WTC11 (cell line): ENCODE data around the gene HTR3B. TPM values are rescaled to one million over a fixed set of nuclear protein-coding genes. Genes with fewer than 3 reads are reported as not detected.

Experiments used
- ATAC-seq: fragments of 200-7000 bp; cut with Tn5 transposase; 2 replicates; pipeline ENCODE4 v1.10.0; 2021; ENCODE audit warnings: mild to moderate bottlenecking, moderate library complexity
- CTCF ChIA-PET: fragments of 300-600 bp; sonication (Branson Sonifier 250); formaldehyde crosslinking; loops from one replicate; lab custom pipeline; 2021; ENCODE audit warnings: antibody characterized with exemption; lab: Charles Lee
- POLR2A ChIA-PET: fragments of 350-600 bp; sonication (Branson Sonifier 250); formaldehyde crosslinking; loops from one replicate; lab custom pipeline; 2021; ENCODE audit warnings: antibody characterized with exemption; lab: Charles Lee
- DNase-seq: peaks from one replicate; pipeline ENCODE4 v3.0.0; 2021; ENCODE audit warnings: low spot score
- H3K27ac Mint-ChIP-seq: 2 replicates; pipeline ENCODE4 v1.8.0; 2021; ENCODE audit warnings: mixed read lengths
- H3K27me3 Mint-ChIP-seq: 2 replicates; pipeline ENCODE4 v1.8.0; 2021; ENCODE audit warnings: low read depth, mild to moderate bottlenecking, moderate library complexity, mixed read lengths
- H3K36me3 Mint-ChIP-seq: 2 replicates; pipeline ENCODE4 v1.8.0; 2021; ENCODE audit warnings: mixed read lengths
- H3K4me1 Mint-ChIP-seq: 2 replicates; pipeline ENCODE4 v1.8.0; 2022; ENCODE audit warnings: mixed read lengths
- H3K4me3 Mint-ChIP-seq: 2 replicates; pipeline ENCODE4 v1.8.0; 2021; ENCODE audit warnings: mild to moderate bottlenecking, moderate library complexity, mixed read lengths
- H3K9me3 Mint-ChIP-seq: 2 replicates; pipeline ENCODE4 v1.8.0; 2021; ENCODE audit warnings: mixed read lengths
- CBFB ChIP-seq: sonication (generic); formaldehyde crosslinking; IDR thresholded peaks from 2 replicates; pipeline ENCODE4 v1.8.1; 2022; ENCODE audit warnings: mild to moderate bottlenecking, low read depth, missing genetic modification reagents
- CREB1 ChIP-seq: sonication (generic); formaldehyde crosslinking; IDR thresholded peaks from 2 replicates; pipeline ENCODE4 v1.8.0; 2023; ENCODE audit warnings: mild to moderate bottlenecking, missing genetic modification reagents
- CREM ChIP-seq: sonication (generic); formaldehyde crosslinking; IDR thresholded peaks from 2 replicates; pipeline ENCODE4 v1.8.1; 2022; ENCODE audit warnings: mild to moderate bottlenecking, missing genetic modification reagents, moderate library complexity
- ELF4 ChIP-seq: sonication (generic); formaldehyde crosslinking; IDR thresholded peaks from 2 replicates; pipeline ENCODE4 v1.8.1; 2022; ENCODE audit warnings: low read depth, mild to moderate bottlenecking, moderate library complexity, missing genetic modification reagents
- FOXK1 ChIP-seq: sonication (generic); formaldehyde crosslinking; IDR thresholded peaks from 2 replicates; pipeline ENCODE4 v1.8.0; 2022; ENCODE audit warnings: mild to moderate bottlenecking, moderate library complexity, missing genetic modification reagents
- GABPB1 ChIP-seq: sonication (generic); formaldehyde crosslinking; IDR thresholded peaks from 2 replicates; pipeline ENCODE4 v1.8.1; 2023; ENCODE audit warnings: mild to moderate bottlenecking, missing genetic modification reagents
- GRHL2 ChIP-seq: fragments of 250-450 bp; sonication (Bioruptor Pico); IDR thresholded peaks from 2 replicates; pipeline ENCODE4 v1.8.0; 2022; ENCODE audit warnings: mild to moderate bottlenecking, moderate library complexity; ENCODE audit not compliant: insufficient replicate concordance, severe bottlenecking
- HMGXB4 ChIP-seq: sonication (generic); formaldehyde crosslinking; IDR thresholded peaks from 2 replicates; pipeline ENCODE4 v1.8.1; 2023; ENCODE audit warnings: mild to moderate bottlenecking, moderate library complexity, missing genetic modification reagents
- IRF1 ChIP-seq: sonication (generic); formaldehyde crosslinking; IDR thresholded peaks from 2 replicates; pipeline ENCODE4 v1.8.0; 2023; ENCODE audit warnings: missing genetic modification reagents
- IRF2 ChIP-seq: sonication (generic); formaldehyde crosslinking; IDR thresholded peaks from 2 replicates; pipeline ENCODE4 v1.8.0; 2022; ENCODE audit warnings: low read depth, missing genetic modification reagents, borderline replicate concordance
- MLX ChIP-seq: sonication (generic); formaldehyde crosslinking; IDR thresholded peaks from 2 replicates; pipeline ENCODE4 v1.8.1; 2023; ENCODE audit warnings: mild to moderate bottlenecking, missing genetic modification reagents, moderate library complexity
- NFE2L1 ChIP-seq: sonication (generic); formaldehyde crosslinking; IDR thresholded peaks from 2 replicates; pipeline ENCODE4 v1.8.1; 2023; ENCODE audit warnings: missing genetic modification reagents
- NR2C2 ChIP-seq: sonication (generic); formaldehyde crosslinking; IDR thresholded peaks from 2 replicates; pipeline ENCODE4 v1.8.0; 2022; ENCODE audit warnings: mild to moderate bottlenecking, missing genetic modification reagents
- PRRX2 ChIP-seq: fragments of 250-450 bp; sonication (Bioruptor Pico); IDR thresholded peaks from 2 replicates; pipeline ENCODE4 v1.8.0; 2021; ENCODE audit warnings: mild to moderate bottlenecking
- RORB ChIP-seq: fragments of 250-450 bp; sonication (Bioruptor Pico); IDR thresholded peaks from 2 replicates; pipeline ENCODE4 v1.9.0; 2021; ENCODE audit warnings: mild to moderate bottlenecking
- SMAD3 ChIP-seq: sonication (generic); formaldehyde crosslinking; IDR thresholded peaks from 2 replicates; pipeline ENCODE4 v1.8.0; 2022; ENCODE audit warnings: missing genetic modification reagents, mild to moderate bottlenecking, borderline replicate concordance
- SMAD4 ChIP-seq: sonication (generic); formaldehyde crosslinking; IDR thresholded peaks from 2 replicates; pipeline ENCODE4 v1.8.0; 2022; ENCODE audit warnings: mild to moderate bottlenecking, missing genetic modification reagents
- TEAD1 ChIP-seq: sonication (generic); formaldehyde crosslinking; IDR thresholded peaks from 2 replicates; pipeline ENCODE4 v1.8.0; 2022; ENCODE audit warnings: mild to moderate bottlenecking, missing genetic modification reagents
- USF2 ChIP-seq: sonication (generic); formaldehyde crosslinking; IDR thresholded peaks from 2 replicates; pipeline ENCODE4 v1.8.1; 2023; ENCODE audit warnings: mild to moderate bottlenecking, missing genetic modification reagents, moderate library complexity
- ZNF121 ChIP-seq: sonication (generic); formaldehyde crosslinking; IDR thresholded peaks from 2 replicates; pipeline ENCODE4 v1.8.0; 2023; ENCODE audit warnings: missing genetic modification reagents
- ZNF232 ChIP-seq: sonication (generic); formaldehyde crosslinking; IDR thresholded peaks from 2 replicates; pipeline ENCODE4 v1.8.0; 2022; ENCODE audit warnings: mild to moderate bottlenecking, missing genetic modification reagents
- ZNF425 ChIP-seq: fragments of 250-450 bp; sonication (Bioruptor Pico); conservative IDR thresholded peaks from 2 replicates; pipeline ENCODE4 v1.9.0; 2021; ENCODE audit warnings: mild to moderate bottlenecking
- total RNA-seq: library from RNA; stranded (reverse); gene quantifications from 3 replicates; pipeline ENCODE4 v1.2.3, GENCODE V29; 2021
- TF ChIP-seq, protein P1 (sequence below): sonication (generic); formaldehyde crosslinking; IDR thresholded peaks from 2 replicates; pipeline ENCODE4 v1.8.1; 2022; ENCODE audit warnings: low read depth, mild to moderate bottlenecking, moderate library complexity, missing genetic modification reagents, borderline replicate concordance
- TF ChIP-seq, protein P2 (sequence below): sonication (generic); formaldehyde crosslinking; IDR thresholded peaks from 2 replicates; pipeline ENCODE4 v1.8.1; 2022; ENCODE audit warnings: mild to moderate bottlenecking, moderate library complexity, missing genetic modification reagents
- TF ChIP-seq, protein P3 (sequence below): fragments of 250-450 bp; sonication (Bioruptor Pico); IDR thresholded peaks from 2 replicates; pipeline ENCODE4 v2.1.2; 2022; ENCODE audit warnings: mild to moderate bottlenecking, moderate library complexity
- TF ChIP-seq, protein P4 (sequence below): sonication (generic); formaldehyde crosslinking; IDR thresholded peaks from 2 replicates; pipeline ENCODE4 v1.8.0; 2022; ENCODE audit warnings: mild to moderate bottlenecking, missing genetic modification reagents

The HTR3B gene
- total RNA-seq, 1 experiment from 2014 or later = not detected

DNA sequence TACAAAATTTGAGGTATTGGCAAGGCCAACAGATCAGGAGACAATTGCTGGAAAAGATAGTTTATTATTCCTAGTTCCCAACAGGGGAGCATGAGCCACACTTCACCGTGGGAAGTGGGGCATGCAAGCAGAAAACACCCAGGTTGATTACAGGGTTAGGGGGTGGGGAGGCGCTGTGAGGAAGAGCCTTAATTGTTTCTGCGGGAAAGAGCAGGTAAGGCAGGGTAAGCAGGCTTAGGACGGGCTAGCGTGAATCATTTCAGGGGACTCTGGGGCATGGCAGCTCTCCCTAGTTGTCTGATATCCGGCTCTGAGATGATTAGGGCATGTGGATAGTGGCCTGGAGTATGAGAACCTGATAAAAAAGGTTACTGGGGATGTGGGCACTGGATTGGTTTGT lies 49.6 kb downstream of the HTR3B start:
- ChIA-PET POLR2A (no interaction called here), CTCF (interaction anchor here (0.6 to 1.7 kb wide), 2 partner anchors 58 to 221 kb away, joined by 4 to 6 read pairs; no protein-coding TSS in a partner anchor)
- H3K9me3 Mint-ChIP-seq = no peaks in the 10 kb centered on the region
- TF ChIP-seq NFE2L1 (CRISPR knock-in tag) (no peak), USF2 (CRISPR knock-in tag) (no peak), NR2C2 (CRISPR knock-in tag) (no peak), RORB (CRISPR knock-in tag) (no peak), ZNF232 (no peak), ELF4 (CRISPR knock-in tag) (no peak), GABPB1 (CRISPR knock-in tag) (no peak), MLX (CRISPR knock-in tag) (no peak), ZNF425 (CRISPR knock-in tag) (no peak), SMAD3 (CRISPR knock-in tag) (no peak), CREB1 (CRISPR knock-in tag) (no peak), ZNF121 (CRISPR knock-in tag) (no peak), FOXK1 (no peak), TEAD1 (no peak), CREM (CRISPR knock-in tag) (no peak), IRF2 (no peak), IRF1 (CRISPR knock-in tag) (no peak)
- TF ChIP-seq, protein P1, sequence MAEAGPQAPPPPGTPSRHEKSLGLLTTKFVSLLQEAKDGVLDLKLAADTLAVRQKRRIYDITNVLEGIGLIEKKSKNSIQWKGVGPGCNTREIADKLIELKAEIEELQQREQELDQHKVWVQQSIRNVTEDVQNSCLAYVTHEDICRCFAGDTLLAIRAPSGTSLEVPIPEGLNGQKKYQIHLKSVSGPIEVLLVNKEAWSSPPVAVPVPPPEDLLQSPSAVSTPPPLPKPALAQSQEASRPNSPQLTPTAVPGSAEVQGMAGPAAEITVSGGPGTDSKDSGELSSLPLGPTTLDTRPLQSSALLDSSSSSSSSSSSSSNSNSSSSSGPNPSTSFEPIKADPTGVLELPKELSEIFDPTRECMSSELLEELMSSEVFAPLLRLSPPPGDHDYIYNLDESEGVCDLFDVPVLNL (CRISPR knock-in tag) = no peak
- H3K4me3 Mint-ChIP-seq = no peak overlapping the region
- H3K27ac Mint-ChIP-seq = no peak overlapping the region
- ATAC-seq = no peak
- H3K27me3 Mint-ChIP-seq = 0 out of 2 replicates have a peak, but pooled peaks cover 3% of the 10 kb centered on the region
- no peaks in the 10 kb centered on the region for H3K36me3 Mint-ChIP-seq
- peaks cover 67% of the 10 kb centered on the region for H3K4me1 Mint-ChIP-seq
- no peak for DNase-seq

DNA sequence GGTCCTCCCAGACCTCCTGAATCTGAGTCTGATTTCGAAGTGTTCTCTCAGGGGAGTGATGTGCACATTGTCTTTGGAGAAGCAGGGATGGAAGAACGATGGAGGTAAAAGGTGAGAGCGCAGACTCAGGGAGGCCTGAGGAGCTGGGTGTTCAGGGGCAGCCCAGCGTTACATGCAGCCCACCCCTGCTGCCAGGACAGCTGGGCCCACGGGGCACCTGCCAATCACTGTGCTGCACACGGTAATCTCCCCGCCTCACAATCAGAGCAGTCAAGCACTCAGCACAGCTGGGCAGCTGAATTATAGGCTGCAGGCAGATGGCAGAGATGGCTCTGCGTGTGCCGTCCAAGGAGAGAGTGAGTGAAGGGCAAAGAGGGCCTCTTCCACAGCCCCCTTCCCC lies 52.4 kb downstream of the HTR3B start:
- H3K27ac Mint-ChIP-seq = no peak overlapping the region
- DNase-seq = no peak
- H3K27me3 Mint-ChIP-seq = peaks cover 8% of the 10 kb centered on the region
- H3K4me1 Mint-ChIP-seq = peaks cover 64% of the 10 kb centered on the region
- ChIA-PET CTCF (interaction anchor here (1.5 kb wide), 1 partner anchor 151 kb away, joined by 5 read pairs; no protein-coding TSS in a partner anchor), POLR2A (no interaction called here)
- no peaks in the 10 kb centered on the region for H3K9me3 Mint-ChIP-seq
- H3K4me3 Mint-ChIP-seq = no peak overlapping the region
- ATAC-seq = no peak
- no peaks in the 10 kb centered on the region for H3K36me3 Mint-ChIP-seq
- no peak for TF ChIP-seq HMGXB4 (CRISPR knock-in tag)
- no peak for TF ChIP-seq PRRX2 (CRISPR knock-in tag)
- TF ChIP-seq, protein P2, sequence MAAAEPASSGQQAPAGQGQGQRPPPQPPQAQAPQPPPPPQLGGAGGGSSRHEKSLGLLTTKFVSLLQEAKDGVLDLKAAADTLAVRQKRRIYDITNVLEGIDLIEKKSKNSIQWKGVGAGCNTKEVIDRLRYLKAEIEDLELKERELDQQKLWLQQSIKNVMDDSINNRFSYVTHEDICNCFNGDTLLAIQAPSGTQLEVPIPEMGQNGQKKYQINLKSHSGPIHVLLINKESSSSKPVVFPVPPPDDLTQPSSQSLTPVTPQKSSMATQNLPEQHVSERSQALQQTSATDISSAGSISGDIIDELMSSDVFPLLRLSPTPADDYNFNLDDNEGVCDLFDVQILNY (CRISPR knock-in tag) = no peak
- TF ChIP-seq, protein P3, sequence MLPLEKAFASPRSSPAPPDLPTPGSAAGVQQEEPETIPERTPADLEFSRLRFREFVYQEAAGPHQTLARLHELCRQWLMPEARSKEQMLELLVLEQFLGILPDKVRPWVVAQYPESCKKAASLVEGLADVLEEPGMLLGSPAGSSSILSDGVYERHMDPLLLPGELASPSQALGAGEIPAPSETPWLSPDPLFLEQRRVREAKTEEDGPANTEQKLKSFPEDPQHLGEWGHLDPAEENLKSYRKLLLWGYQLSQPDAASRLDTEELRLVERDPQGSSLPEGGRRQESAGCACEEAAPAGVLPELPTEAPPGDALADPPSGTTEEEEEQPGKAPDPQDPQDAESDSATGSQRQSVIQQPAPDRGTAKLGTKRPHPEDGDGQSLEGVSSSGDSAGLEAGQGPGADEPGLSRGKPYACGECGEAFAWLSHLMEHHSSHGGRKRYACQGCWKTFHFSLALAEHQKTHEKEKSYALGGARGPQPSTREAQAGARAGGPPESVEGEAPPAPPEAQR (CRISPR knock-in tag) = no peak
- TF ChIP-seq CBFB = no peak
- TF ChIP-seq GRHL2 (CRISPR knock-in tag) = no peak
- TF ChIP-seq, protein P4, sequence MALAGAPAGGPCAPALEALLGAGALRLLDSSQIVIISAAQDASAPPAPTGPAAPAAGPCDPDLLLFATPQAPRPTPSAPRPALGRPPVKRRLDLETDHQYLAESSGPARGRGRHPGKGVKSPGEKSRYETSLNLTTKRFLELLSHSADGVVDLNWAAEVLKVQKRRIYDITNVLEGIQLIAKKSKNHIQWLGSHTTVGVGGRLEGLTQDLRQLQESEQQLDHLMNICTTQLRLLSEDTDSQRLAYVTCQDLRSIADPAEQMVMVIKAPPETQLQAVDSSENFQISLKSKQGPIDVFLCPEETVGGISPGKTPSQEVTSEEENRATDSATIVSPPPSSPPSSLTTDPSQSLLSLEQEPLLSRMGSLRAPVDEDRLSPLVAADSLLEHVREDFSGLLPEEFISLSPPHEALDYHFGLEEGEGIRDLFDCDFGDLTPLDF = no peak
- no peak for TF ChIP-seq SMAD4 (CRISPR knock-in tag)
- no peak for TF ChIP-seq NFE2L1 (CRISPR knock-in tag)
